HG02943 (cell line): ENCODE results near the gene GNB3.
"Not testable (repeated sequence)": the region's sequence is repeated elsewhere in the genome, so short reads cannot be mapped to it uniquely, and the experiment has no call there.

Source experiments
- ATAC-seq: cut with Tn5 transposase; IDR thresholded peaks from one replicate; pipeline ENCODE4 v1.9.1; 2021; ENCODE audit warnings: mild to moderate bottlenecking, low read depth, moderate library complexity; ENCODE audit not compliant: unreplicated experiment

The GNB3 gene

GRCh38 chr12:6858799-6859198, 18.1 kb downstream of the GNB3 start:
- no peak for ATAC-seq

- no peak for ATAC-seq
Observed at GRCh38 chr12:6860116-6860515, 19.4 kb downstream of the GNB3 start.

DNA sequence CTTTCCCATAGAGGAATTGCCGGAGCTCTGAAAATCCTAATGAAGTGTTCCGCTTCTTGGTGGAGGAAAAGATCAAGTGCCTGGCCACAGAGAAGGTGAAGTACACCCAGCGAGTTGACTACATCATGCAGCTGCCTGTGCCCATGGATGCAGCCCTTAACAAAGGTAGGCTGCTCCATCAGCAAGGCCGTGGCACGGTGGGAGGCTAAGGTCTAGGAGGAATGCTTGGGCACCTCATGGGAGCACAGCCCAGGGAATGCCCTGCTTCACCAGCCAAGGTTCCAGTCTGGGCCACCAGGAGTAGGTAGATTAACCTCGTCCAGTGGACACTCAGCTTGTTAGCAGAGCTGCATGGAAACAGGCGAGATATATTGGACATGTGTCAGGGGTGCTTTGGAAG, 20.2 kb downstream of the GNB3 start:
- ATAC-seq: no peak

DNA sequence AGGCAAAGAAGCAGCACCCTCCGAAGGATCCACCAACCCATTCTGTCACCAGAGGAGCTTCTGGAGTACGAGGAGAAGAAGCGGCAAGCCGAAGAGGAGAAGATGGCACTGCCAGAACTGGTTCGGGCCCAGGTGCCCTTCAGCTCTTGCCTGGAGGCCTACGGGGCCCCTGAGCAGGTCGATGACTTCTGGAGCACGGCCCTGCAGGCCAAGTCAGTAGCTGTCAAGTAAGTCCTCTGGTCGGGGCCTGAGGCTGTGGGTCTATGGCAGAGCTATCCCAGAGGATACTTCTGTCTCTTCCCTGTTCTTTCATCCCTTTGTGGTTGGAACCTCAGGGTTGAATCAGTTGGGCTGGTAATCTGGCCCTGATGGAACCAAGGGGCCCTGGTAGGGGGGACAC, 20.7 kb downstream of the GNB3 start:
- no peak for ATAC-seq

GRCh38 chr12:6863033-6863432, 22.3 kb downstream of the GNB3 start:
- no peak for ATAC-seq

GRCh38 chr12:6863586-6864321, 23.0 kb downstream of the GNB3 start:
- ATAC-seq: no peak

DNA sequence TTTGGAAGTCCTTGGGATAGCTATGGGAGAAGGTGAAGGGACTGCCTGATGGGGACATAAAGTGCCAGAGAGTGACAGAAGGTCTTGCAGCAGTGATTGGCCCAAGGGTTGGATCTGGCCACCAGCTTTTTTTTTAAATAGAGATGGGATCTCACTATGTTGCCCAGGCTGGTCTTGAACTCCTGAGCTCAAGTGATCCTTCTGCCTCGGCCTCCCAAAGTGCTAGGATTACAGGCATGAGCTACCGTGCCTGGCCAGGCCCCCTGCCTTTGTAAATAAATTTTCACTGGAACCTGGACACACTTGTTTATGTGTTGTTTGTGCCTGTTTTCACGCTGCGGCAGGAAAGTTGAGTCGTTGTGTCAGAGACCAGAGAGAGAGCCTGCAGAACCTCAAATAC, 24.6 kb downstream of the GNB3 start:
- ATAC-seq: not testable (repeated sequence)

DNA sequence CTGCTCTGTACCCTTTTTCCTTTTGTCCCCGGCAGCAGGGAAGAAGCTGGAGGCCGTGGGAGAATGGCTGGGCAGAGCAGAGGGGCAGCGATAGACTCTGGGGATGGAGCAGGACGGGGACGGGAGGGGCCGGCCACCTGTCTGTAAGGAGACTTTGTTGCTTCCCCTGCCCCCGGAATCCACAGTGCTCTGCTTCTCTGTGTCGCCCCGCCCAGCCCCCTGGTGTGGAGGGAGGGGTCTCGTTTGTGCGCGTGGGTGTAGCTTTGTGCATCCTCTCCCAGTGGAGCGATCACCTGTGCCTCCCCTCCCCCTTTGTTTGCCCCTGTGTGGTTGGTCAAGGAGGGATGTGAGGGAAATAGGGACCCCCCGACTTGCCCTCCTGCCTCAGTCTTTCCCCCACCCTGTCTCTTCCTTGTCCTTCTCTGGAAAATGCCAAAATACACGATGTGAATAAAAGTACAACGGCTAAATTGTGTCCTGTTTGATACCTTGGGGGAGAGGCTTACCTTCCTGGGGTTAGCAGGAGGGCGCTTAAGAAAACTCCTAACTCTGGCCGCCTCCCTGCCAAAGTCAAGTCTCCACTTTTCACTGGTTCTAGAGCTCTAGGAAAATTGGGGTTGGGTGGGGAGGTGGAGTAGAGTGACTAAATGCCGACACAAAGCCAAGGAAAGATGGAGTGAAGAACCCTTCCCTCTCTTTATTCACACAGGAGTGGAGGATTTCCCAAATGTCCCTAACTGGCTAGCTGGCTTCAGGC, 25.6 kb downstream of the GNB3 start:
- no peak for ATAC-seq

DNA sequence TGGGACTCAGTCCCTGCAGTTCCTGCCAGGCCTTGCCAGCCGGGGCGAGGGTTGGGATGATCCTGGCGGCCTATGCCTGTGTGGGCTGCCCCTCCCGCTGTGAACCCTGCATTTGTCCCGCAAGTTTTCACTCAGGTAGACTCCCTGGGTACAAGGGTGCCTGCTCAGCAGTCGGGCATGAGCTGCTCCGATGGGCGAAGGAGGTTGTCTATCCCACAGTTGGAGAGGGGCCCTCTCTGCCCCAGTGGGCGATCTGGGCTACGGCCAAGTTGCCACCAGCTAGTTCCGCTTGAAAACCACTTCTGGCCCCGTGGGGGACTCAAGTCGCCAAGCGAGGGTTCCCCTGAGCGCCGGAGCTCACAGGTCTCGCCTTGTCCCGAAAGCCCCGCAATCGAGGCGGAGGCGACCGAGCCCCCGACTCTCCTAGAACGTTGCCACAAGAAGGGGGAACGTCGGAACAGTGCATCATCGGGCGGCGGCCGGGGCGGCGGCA, 26.2 kb downstream of the GNB3 start:
- peak; percentile 20 for ATAC-seq

DNA sequence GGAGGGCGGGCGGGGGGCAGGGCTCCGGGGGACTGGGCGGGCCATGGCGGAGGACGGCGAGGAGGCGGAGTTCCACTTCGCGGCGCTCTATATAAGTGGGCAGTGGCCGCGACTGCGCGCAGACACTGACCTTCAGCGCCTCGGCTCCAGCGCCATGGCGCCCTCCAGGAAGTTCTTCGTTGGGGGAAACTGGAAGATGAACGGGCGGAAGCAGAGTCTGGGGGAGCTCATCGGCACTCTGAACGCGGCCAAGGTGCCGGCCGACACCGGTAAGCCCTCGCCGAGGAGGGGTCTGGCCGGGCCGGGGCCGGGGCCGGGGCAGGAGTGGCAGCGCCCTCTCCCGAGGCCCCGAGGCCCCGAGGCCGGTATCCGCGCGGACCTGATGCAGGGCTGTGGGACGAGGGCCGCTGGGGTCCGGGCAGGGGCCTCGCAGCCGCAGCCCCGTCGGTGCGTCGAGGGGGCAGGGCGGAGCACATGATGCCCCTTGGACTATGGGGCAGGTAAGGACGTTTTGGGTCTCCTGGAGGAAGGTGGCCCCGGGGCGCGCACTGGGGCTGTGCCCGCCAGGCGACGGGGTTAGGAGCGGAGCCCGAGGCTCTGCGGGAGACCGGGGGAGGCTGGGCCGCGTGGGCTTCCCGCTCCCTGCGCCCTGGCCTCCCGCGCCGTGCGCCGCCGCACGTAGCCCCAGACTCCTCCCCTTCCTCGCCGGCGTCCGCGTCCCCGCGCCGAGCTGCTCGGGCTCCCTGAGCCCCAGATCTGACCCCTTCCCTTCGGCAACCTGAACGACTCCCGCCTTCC, 26.9 kb downstream of the GNB3 start, which contains the start of gene TPI1:
TPI1 (plus strand) TSS at position 119 of the 798 bp plus-strand sequence; CDS start at position 155, 36 bp downstream.
- peak; percentile 50 for ATAC-seq

DNA sequence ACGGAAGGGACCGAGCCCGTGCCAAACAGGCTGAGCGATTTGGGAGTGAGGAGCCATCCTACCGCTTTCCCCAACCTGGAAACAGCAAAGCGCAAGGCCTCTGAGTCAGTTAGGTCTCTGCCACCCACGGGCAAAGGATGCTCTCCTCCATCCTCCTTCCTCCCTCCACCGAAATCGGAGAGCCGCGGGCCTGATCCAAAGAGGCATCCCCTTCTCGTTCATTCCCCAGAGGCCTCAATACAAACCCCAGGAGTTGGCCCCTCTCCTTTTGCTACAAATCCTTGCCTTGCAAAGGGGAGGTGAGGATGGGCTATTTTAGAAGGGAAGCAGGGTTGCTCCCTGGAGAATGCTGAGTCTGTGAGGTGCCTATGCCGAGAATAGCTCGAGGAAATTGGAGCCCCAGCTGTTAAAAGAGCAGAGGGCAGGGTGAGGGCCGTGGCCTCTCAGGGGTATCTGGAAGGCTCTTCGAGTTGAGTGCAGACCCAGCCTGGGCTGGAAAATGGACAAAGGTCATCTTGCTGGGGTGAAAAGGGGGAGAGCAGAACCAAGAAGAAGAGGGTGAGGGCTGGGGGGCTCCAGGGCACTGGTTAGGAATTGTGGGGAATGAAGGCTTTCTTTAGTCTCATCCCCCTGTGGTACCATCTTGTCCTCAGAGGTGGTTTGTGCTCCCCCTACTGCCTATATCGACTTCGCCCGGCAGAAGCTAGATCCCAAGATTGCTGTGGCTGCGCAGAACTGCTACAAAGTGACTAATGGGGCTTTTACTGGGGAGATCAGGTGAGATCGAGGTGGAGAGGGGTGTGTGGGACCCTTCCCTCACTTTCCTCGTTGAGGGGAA, 27.7 kb downstream of the GNB3 start:
- no peak for ATAC-seq

DNA sequence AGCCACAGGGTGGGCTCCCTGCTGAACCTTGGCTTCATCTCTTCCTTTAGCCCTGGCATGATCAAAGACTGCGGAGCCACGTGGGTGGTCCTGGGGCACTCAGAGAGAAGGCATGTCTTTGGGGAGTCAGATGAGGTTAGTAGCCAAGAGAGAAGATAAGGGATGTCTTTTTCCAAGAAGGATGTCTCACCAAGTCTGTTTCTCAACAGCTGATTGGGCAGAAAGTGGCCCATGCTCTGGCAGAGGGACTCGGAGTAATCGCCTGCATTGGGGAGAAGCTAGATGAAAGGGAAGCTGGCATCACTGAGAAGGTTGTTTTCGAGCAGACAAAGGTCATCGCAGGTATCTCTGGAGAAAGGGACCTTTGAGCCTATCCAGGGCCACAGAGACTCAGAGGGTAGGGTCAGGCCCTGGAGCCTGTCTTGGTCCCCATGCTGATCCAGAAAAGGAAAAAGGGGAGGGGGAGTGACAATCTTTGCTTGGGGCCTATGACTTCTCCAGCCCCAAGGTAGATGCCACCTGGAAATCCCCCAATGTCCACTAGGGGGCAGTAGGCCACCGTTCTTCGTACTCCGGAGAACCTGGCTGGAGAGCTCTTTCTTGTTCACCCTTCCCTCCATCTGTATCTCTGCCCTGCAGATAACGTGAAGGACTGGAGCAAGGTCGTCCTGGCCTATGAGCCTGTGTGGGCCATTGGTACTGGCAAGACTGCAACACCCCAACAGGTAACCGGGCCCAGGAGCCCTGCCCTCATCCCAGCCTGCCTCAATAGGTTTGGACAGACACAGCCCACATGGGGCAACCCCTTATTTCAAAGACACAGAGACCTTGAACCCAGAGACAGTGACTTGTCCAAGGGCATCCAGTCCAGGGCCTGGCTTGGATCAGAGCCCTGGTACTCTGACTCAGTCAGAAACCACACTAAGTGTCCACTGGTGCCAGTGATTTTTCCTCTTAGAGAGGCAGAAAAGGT, 28.6 kb downstream of the GNB3 start:
- ATAC-seq: no peak

DNA sequence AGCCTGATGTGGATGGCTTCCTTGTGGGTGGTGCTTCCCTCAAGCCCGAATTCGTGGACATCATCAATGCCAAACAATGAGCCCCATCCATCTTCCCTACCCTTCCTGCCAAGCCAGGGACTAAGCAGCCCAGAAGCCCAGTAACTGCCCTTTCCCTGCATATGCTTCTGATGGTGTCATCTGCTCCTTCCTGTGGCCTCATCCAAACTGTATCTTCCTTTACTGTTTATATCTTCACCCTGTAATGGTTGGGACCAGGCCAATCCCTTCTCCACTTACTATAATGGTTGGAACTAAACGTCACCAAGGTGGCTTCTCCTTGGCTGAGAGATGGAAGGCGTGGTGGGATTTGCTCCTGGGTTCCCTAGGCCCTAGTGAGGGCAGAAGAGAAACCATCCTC, 29.6 kb downstream of the GNB3 start:
- not testable (repeated sequence) for ATAC-seq

DNA sequence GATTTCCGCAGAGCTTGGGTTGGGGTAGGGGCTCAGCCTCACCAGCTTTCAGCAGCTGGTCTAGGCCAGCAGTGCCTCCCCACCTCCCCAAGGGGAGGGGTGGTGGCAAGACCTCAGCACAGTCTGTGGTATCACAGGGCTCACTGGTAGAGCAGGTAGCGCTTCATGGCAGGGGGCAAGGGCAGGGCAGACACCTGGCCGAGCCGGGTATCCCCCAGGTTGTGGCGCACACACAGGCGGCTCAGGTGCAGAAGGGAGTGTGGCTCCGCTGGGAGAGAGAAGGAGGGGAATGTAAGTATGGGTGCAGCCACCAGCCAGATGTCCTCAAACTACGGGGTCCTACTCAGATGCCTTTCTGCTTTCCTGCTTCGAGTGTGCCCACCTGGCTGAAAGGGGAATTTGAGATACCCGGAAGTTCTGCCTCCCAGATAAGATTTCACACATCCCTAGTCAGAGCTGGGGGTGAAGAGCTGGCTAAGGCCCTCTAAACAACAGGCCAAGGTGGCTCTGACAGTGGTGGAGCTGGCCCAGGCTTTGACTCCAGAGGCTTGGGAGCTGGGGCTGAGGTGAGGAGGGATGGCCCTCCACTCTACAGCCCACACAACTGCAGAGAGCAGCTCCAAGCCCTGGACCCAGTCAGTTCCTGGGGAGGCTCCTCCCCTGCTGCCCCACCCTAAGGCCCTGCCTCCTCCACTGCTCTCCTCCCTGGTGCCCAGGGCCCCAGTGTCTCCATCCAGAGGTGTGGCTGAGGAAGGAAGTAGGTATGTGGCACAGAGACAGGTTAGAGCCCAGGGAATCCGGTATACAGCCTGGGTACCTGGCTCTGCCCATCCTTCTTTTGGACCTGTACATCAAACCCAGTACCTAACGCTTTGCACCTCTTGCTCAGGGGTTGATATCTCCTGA, 30.6 kb downstream of the GNB3 start:
- no peak for ATAC-seq

DNA sequence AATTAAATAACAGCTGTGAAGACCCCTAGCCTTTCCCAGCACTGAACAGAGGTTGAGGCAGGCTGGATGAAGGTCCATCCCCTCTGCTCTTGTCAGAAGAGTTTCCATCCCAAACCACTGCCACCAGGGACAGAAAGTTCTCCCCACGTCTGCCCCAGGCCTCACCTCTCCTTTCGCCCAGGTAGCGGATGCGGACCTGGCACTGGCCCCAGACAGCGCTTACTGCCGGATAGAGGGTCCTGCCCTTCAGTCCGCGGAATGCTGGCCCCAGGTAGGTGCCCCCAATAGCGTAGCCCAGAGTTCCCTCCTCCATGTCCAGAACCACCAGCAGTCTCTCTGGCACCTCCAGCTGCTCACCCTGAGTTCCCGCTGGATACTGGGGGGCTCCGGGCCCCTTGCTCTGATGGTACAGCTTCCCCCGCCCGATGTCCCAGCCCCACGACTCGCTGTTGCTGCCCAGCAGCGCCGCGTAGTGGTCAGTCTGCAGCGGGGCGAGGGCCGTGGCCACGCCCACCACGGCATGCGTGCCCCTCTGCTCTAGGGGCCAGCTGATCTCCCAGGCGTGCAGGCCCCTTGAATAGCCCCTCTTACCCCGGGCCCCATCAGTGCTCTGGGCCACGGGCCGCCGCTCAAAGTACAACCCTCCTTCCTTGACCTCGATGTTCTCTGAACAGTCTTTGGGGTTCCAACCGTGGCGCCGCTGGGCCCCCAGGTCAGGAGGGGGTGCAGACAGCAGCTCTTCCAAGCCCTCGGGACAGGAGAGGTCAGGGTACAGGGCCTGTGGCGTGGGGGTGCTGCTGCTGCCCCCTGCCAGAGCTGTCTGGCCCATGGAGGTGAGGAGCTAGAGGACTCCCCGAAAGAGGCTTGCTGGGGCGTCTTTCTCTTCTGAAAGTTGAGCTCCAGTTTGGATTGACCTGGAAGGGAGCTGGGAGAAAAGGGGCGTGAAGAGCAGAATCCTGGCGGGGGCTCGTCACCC, 31.6 kb downstream of the GNB3 start:
- peak; percentile 31 for ATAC-seq

GRCh38 chr12:6873094-6874014, 32.6 kb downstream of the GNB3 start, which contains the start of gene SPSB2:
Gene SPSB2 (minus strand): TSS chr12:6873303. CDS start chr12:6872901, 402 bp downstream.
- peak; percentile 72 for ATAC-seq
